Heart right ventricle (tissue), 16 donors: ENCODE data around the gene BCAS4. TPM values are rescaled to one million over a fixed set of nuclear protein-coding genes. Genes with fewer than 3 reads are reported as not detected.

Source experiments
- ATAC-seq, 8 donors: fragments of 200-7000 bp; cut with Tn5 transposase; one replicate each; pipeline ENCODE4 v1.9.1; 2020; ENCODE audit warnings: mild to moderate bottlenecking in 8 of 8, moderate library complexity in 8 of 8, moderate number of reproducible peaks in 1 of 8
- DNase-seq, 2 donors: peaks; one replicate each; pipeline ENCODE4 v3.0.0-alpha.2; 2020
- H3K27ac ChIP-seq, 10 donors: fragments of 200-600 bp; sonication (generic) in 2 of 10; one replicate each; pipeline versions ENCODE4 v1.5.0 to v1.8.0; 2020 to 2022; ENCODE audit warnings: mild to moderate bottlenecking in 3 of 10
- H3K27me3 ChIP-seq, 7 donors: fragments of 200-600 bp; one replicate each; pipeline ENCODE4 v1.8.0; 2021 to 2022; ENCODE audit warnings: mild to moderate bottlenecking in 2 of 7
- H3K36me3 ChIP-seq, 9 donors: fragments of 200-600 bp; sonication (generic) in 1 of 9; one replicate each; pipeline versions ENCODE4 v1.5.0 to v1.8.0; 2020 to 2022; ENCODE audit warnings: mild to moderate bottlenecking in 2 of 9
- H3K4me1 ChIP-seq, 9 donors: fragments of 200-600 bp; sonication (generic) in 1 of 9; one replicate each; pipeline versions ENCODE4 v1.5.0 to v1.8.0; 2020 to 2022; ENCODE audit warnings: mild to moderate bottlenecking in 4 of 9
- H3K4me3 ChIP-seq, 10 donors: fragments of 200-600 bp; sonication (generic) in 2 of 10; one replicate each; pipeline versions ENCODE4 v1.5.0 to v1.8.0; 2020 to 2022; ENCODE audit warnings: mild to moderate bottlenecking in 7 of 10, moderate library complexity in 2 of 10
- H3K9me3 ChIP-seq, 11 donors: fragments of 200-600 bp in 10 of 11; sonication (generic) in 2 of 11; one replicate each; pipeline versions ENCODE4 v1.5.0 to v1.8.0; 2013 to 2022; ENCODE audit warnings: mild to moderate bottlenecking in 2 of 11, control low read depth in 1 of 11, moderate library complexity in 1 of 11
- CTCF ChIP-seq, 9 donors: fragments of 200-600 bp; sonication (generic) in 2 of 9; IDR thresholded peaks; one replicate each; pipeline versions ENCODE4 v1.5.0 to v1.8.0; 2021 to 2022; ENCODE audit warnings: antibody characterized with exemption in 9 of 9, mild to moderate bottlenecking in 5 of 9, moderate library complexity in 1 of 9
- WGBS, 2 donors: extraction: QIAGEN DNeasy Blood & Tissue Kit; methylation state at CpG; one replicate each; pipeline ENCODE4 v1.1.7; 2013; ENCODE audit warnings: inconsistent platforms in 1 of 2; 5-methylcytosine and 5-hydroxymethylcytosine counted together
- intact Hi-C, 10 donors: fragments of 100-400 bp; cut with DNase I; formaldehyde crosslinking; loops; one replicate each; pipeline versions ENCODE4 v1.11.1 to v1.14.2; 2022
- polyA plus RNA-seq, 2 donors: library from polyadenylated mRNA; stranded (reverse); fragments of 200-250 nt; gene quantifications; one replicate each; pipeline ENCODE4 v1.2.3, GENCODE V29; 2013
- total RNA-seq, 10 donors: library from RNA; stranded (reverse); fragmentation: NEBNext Ultra II Directional in 3 of 10; extraction: Animal tissue kit (Norgen Biotek cat#: 25700) in 3 of 10; gene quantifications; one replicate each; pipeline versions ENCODE4 v1.2.1 to v1.2.4, GENCODE V29; 2021 to 2023
- donor health status: Arrhythmogenic right ventricular cardiomyopathy.
- donor health status: ischemic (EF 13 %, LVEDD 7.1; RV severe dilation, severe dysfunction).
- donor health status: healthy with polysubstance abuse.
- donor health status: DM: no; HTN: yes; CAD: no.
- donor health status: DM: no; HTN: no; CAD: no.
- donor health status: ischemic (EF 25% LVEDD 6.9; RV normal size, moderate dysfunction).
- donor health status: ischemic (EF 25% LVEDD 5.7; RV mildly dilated, moderate dysfunction).
- donor health status: healthy.
- donor health status: DM: yes; HTN: yes; CAD: no.
- donor health status: Ischemic cardiomyopathy.
- donor health status: ischemic (EF 35%, LVEDD 5.7; RV mildly dilated, moderate dysfunction).
- donor health status: nonischemic (EF 11% LVEDD 7.7; RV severe dilation, severe dysfunction).
- donor health status: DM: yes; HTN: yes; CAD: no.
- donor health status: PGD.
- donor health status: ischemic (EF 29% LVEDD 5.4; RV normal size, mild dysfunction).
- donor health status: nonischemic (EF 23%, LVEDD 6.1; RV moderate dilation, normal function).

BCAS4 gene
- total and polyA plus RNA-seq, 12 donors: 0.54 to 3.6 (median 2.2) TPM

GRCh38 chr20:50885068-50885467 lies 90.2 kb downstream of the BCAS4 start:
- no peaks in the 10 kb centered on the region for H3K9me3 ChIP-seq
- H3K4me1 ChIP-seq: peaks cover 0 to 5% (median 0%) of the 10 kb centered on the region in 9 donors
- peaks cover 0 to 31% (median 10%) of the 10 kb centered on the region in 9 donors for H3K36me3 ChIP-seq
- no peak overlapping the region for H3K27ac ChIP-seq
- 81 to 87% methylated on average over 7 of the region's 7 CpGs for WGBS, 2 donors
- DNase-seq (no peak), ATAC-seq (no peak)
- H3K27me3 ChIP-seq: no peaks in the 10 kb centered on the region
- H3K4me3 ChIP-seq: no peak overlapping the region
- no peak for TF ChIP-seq CTCF (IDR thresholded peaks at IDR 0.05)
- intact Hi-C loops: no loop called here

GRCh38 chr20:50885781-50886180 lies 90.9 kb downstream of the BCAS4 start:
- WGBS, 2 donors: 92 to 94% methylated on average over 5 of the region's 5 CpGs
- Histone ChIP-seq H3K27ac (no peak overlapping the region), H3K4me1 (peaks cover 0 to 5% (median 0%) of the 10 kb centered on the region in 9 donors), H3K27me3 (no peaks in the 10 kb centered on the region), H3K9me3 (no peaks in the 10 kb centered on the region), H3K4me3 (no peak overlapping the region), H3K36me3 (peaks cover 0 to 38% (median 10%) of the 10 kb centered on the region in 9 donors)
- no peak for DNase-seq
- no peak for TF ChIP-seq CTCF (IDR thresholded peaks at IDR 0.05)
- intact Hi-C loops: no loop called here
- ATAC-seq: no peak

GRCh38 chr20:50886184-50886790 lies 91.4 kb downstream of the BCAS4 start:
- DNase-seq: no peak
- Histone ChIP-seq H3K36me3 (peaks cover 0 to 43% (median 10%) of the 10 kb centered on the region in 9 donors), H3K27ac (no peak overlapping the region), H3K27me3 (no peaks in the 10 kb centered on the region), H3K4me1 (peaks cover 0 to 7% (median 0%) of the 10 kb centered on the region in 9 donors), H3K9me3 (no peaks in the 10 kb centered on the region), H3K4me3 (no peak overlapping the region)
- no peak for ATAC-seq
- 83 to 87% methylated on average over 12 of the region's 12 CpGs for WGBS, 2 donors
- intact Hi-C loops: no loop called here
- TF ChIP-seq CTCF (IDR thresholded peaks at IDR 0.05): no peak

- Histone ChIP-seq H3K4me3 (no peak overlapping the region), H3K27me3 (no peaks in the 10 kb centered on the region), H3K4me1 (peaks cover 0 to 9% (median 0%) of the 10 kb centered on the region in 9 donors), H3K36me3 (peaks cover 0 to 56% (median 11%) of the 10 kb centered on the region in 9 donors), H3K9me3 (no peaks in the 10 kb centered on the region), H3K27ac (no peak overlapping the region)
- intact Hi-C loops: no loop called here
- DNase-seq: no peak
- ATAC-seq: no peak
- TF ChIP-seq CTCF (IDR thresholded peaks at IDR 0.05): no peak
- 77 to 86% methylated on average over 3 of the region's 3 CpGs for WGBS, 2 donors
Observed at GRCh38 chr20:50887576-50887975, 92.7 kb downstream of the BCAS4 start.
